Amniotic epithelial cell (primary cell): ENCODE data around the gene ANTXRL.
"Not testable (repeated sequence)": the region's sequence is repeated elsewhere in the genome, so short reads cannot be mapped to it uniquely, and the experiment has no call there.

Experiments
- DNase-seq: peaks from one replicate; pipeline ENCODE4 v3.0.0-alpha.2; 2010; ENCODE audit warnings: low read depth

ANTXRL gene

GRCh38 chr10:46330894-46331293 is 44.1 kb downstream of the ANTXRL start:
- no peak for DNase-seq

GRCh38 chr10:46365484-46365883 is 78.7 kb downstream of the ANTXRL start:
- peak; percentile 65 for DNase-seq

GRCh38 chr10:46367209-46367608 is 80.4 kb downstream of the ANTXRL start:
- DNase-seq = not testable (repeated sequence)

GRCh38 chr10:46367666-46368240 is 81.0 kb downstream of the ANTXRL start:
- DNase-seq = not testable (repeated sequence)

GRCh38 chr10:46368956-46369355 is 82.2 kb downstream of the ANTXRL start:
- not testable (repeated sequence) for DNase-seq

- not testable (repeated sequence) for DNase-seq
Measured at GRCh38 chr10:46374410-46374809, 87.6 kb downstream of the ANTXRL start.

GRCh38 chr10:46375406-46375805 is 88.6 kb downstream of the ANTXRL start, which contains the start of gene ANXA8L1:
ANXA8L1 (plus strand) TSS chr10:46375776; CDS start chr10:46375852, 76 bp downstream.
- not testable (repeated sequence) for DNase-seq

GRCh38 chr10:46377022-46377421 is 90.2 kb downstream of the ANTXRL start:
- not testable (repeated sequence) for DNase-seq

- DNase-seq = not testable (repeated sequence)
Measured at GRCh38 chr10:46377651-46378050, 90.9 kb downstream of the ANTXRL start.

GRCh38 chr10:46378108-46378507 is 91.3 kb downstream of the ANTXRL start:
- DNase-seq = not testable (repeated sequence)

- DNase-seq = not testable (repeated sequence)
Measured at GRCh38 chr10:46379233-46379848, 92.5 kb downstream of the ANTXRL start.
